HG03175 (cell line): ENCODE results near the gene RBMS2.
"Not testable (repeated sequence)": the region's sequence is repeated elsewhere in the genome, so short reads cannot be mapped to it uniquely, and the experiment has no call there.

ENCODE experiments used
- ATAC-seq: cut with Tn5 transposase; IDR thresholded peaks from one replicate; pipeline ENCODE4 v1.9.1; 2021; ENCODE audit warnings: mild to moderate bottlenecking, moderate library complexity; ENCODE audit not compliant: unreplicated experiment

The RBMS2 gene

GRCh38 chr12:56514014-56514318, 7.7 kb upstream of the RBMS2 start:
- ATAC-seq, result not testable (repeated sequence)

GRCh38 chr12:56517854-56518253, 3.8 kb upstream of the RBMS2 start:
- no peak for ATAC-seq

- ATAC-seq, result no peak
Measured at GRCh38 chr12:56518570-56518969, 3.0 kb upstream of the RBMS2 start.

GRCh38 chr12:56520048-56520447, 1.6 kb upstream of the RBMS2 start:
- ATAC-seq, result no peak

GRCh38 chr12:56520506-56520905, 1.1 kb upstream of the RBMS2 start:
- no peak for ATAC-seq

GRCh38 chr12:56521209-56521589, 421 bp upstream of the RBMS2 start:
- no peak for ATAC-seq

- no peak for ATAC-seq
Measured at GRCh38 chr12:56522411-56523193, 982 bp downstream of the RBMS2 start.

GRCh38 chr12:56528846-56529245, 7.2 kb downstream of the RBMS2 start:
- no peak for ATAC-seq

GRCh38 chr12:56529656-56530055, 8.0 kb downstream of the RBMS2 start:
- no peak for ATAC-seq

GRCh38 chr12:56530390-56531055, 8.9 kb downstream of the RBMS2 start:
- ATAC-seq, result no peak

- no peak for ATAC-seq
Measured at GRCh38 chr12:56537546-56537945, 15.9 kb downstream of the RBMS2 start.

GRCh38 chr12:56541631-56542030, 20.0 kb downstream of the RBMS2 start:
- ATAC-seq, result no peak

GRCh38 chr12:56542164-56542563, 20.5 kb downstream of the RBMS2 start:
- ATAC-seq, result no peak

- no peak for ATAC-seq
Measured at GRCh38 chr12:56545023-56545604, 23.5 kb downstream of the RBMS2 start.

- no peak for ATAC-seq
Measured at GRCh38 chr12:56546680-56547079, 25.1 kb downstream of the RBMS2 start.

- ATAC-seq, result no peak
Measured at GRCh38 chr12:56551070-56551469, 29.4 kb downstream of the RBMS2 start.

GRCh38 chr12:56565510-56566101, 44.0 kb downstream of the RBMS2 start:
- peak; percentile 67 for ATAC-seq

- ATAC-seq, result no peak
Measured at GRCh38 chr12:56568146-56568545, 46.5 kb downstream of the RBMS2 start.

- ATAC-seq, result no peak
Measured at GRCh38 chr12:56571121-56571520, 49.5 kb downstream of the RBMS2 start.

- no peak for ATAC-seq
Measured at GRCh38 chr12:56572288-56572687, 50.7 kb downstream of the RBMS2 start.

GRCh38 chr12:56574210-56574609, 52.6 kb downstream of the RBMS2 start:
- no peak for ATAC-seq

GRCh38 chr12:56577248-56577647, 55.6 kb downstream of the RBMS2 start:
- not testable (repeated sequence) for ATAC-seq
